Stimulated activated CD8-positive, alpha-beta memory T cell treated with anti-CD3 and anti-CD28 coated beads, Interleukin-4, amount 100 ng/mL, for 4 hours (primary cell): ENCODE measurements around the gene CAPN10.

Experiments
- DNase-seq, 2 donors: peaks; one replicate each; pipeline ENCODE4 v3.0.0-alpha.2; 2020; ENCODE audit warnings: low read depth in 2 of 2, low spot score in 1 of 2

CAPN10 gene

DNA sequence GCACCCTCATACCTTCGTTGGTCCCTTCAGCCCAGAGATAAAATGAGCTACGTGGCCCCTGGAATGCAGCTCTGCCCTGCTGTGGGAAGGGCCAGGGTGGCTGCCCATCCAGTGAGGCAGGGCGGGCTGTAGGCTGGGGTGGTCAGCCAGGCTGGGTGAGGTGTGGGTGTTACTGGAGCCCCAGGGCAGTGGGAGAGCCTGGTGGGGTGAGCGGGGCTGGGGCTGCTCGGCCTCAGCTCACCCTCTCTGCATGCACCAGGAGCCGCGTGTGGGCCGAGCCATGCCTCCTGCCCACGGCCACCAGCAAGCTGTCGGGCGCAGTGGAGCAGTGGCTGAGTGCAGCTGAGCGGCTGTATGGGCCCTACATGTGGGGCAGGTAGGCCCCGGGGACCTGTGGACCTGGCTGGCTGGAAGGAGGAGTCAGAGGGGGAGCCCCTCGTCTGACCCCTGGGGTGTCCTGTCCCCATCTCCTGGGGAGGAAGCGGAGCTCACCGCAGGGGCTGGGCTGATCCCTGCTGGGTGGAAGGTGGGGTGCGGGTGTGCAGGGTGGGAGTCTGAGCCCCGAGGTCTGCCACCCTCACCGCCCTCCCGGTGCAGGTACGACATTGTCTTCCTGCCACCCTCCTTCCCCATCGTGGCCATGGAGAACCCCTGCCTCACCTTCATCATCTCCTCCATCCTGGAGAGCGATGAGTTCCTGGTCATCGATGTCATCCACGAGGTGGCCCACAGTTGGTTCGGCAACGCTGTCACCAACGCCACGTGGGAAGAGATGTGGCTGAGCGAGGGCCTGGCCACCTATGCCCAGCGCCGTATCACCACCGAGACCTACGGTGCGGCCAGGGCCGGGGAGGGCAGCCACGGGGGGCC lies 12.8 kb upstream of the CAPN10 start:
- no peak for DNase-seq

- no peak for DNase-seq
These were observed 12.0 kb upstream of the CAPN10 start for GRCh38 chr2:240574386-240575100.

- DNase-seq: no peak
These were observed 11.2 kb upstream of the CAPN10 start for GRCh38 chr2:240575101-240575965.

GRCh38 chr2:240576036-240576435 lies 10.5 kb upstream of the CAPN10 start:
- no peak for DNase-seq

DNA sequence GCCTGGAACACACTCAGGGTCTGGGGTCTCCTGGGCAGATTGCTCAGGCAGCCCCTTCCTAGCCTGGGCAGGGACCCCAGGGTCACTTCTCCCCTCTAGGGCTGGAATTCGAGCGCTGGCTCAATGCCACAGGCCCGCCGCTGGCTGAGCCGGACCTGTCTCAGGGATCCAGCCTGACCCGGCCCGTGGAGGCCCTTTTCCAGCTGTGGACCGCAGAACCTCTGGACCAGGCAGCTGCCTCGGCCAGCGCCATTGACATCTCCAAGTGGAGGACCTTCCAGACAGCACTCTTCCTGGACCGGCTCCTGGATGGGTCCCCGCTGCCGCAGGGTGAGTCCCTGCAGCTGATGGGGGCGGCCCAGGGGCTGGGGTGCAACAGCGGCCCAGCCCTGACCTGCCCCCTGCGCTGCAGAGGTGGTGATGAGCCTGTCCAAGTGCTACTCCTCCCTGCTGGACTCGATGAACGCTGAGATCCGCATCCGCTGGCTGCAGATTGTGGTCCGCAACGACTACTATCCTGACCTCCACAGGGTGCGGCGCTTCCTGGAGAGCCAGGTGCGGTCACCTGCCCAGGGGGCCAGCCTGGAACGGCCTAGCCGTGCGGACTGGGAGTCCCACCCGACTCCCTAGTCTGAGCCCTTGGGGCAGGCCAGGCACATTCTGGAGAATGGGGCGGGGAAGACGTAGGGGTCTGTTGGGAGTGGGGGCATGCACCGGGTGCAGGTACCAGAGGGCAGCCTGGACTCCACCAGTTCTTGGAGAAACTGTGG lies 9.9 kb upstream of the CAPN10 start:
- DNase-seq: no peak

- DNase-seq: no peak
These were observed 9.0 kb upstream of the CAPN10 start for GRCh38 chr2:240577281-240578109.

DNA sequence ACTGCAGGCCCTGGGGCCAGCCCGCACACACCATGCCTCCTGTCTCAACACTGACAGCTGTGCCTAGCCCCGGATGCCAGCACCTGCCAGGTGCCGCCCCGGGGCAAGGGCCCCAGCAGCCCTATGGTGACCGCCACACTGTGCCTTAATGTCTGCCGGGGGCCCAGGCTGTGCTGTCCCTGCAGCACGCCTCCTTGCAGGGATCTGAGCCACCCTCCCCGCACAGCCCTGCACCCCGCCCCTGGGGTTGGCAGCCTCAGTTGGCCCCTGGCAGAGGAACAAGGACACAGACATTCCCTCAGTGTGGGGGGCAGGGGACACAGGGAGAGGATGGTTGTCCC lies 8.5 kb upstream of the CAPN10 start:
- no peak for DNase-seq

- no peak for DNase-seq
These were observed 8.0 kb upstream of the CAPN10 start for GRCh38 chr2:240578488-240578887.

GRCh38 chr2:240579071-240579762 lies 7.3 kb upstream of the CAPN10 start:
- no peak for DNase-seq

DNA sequence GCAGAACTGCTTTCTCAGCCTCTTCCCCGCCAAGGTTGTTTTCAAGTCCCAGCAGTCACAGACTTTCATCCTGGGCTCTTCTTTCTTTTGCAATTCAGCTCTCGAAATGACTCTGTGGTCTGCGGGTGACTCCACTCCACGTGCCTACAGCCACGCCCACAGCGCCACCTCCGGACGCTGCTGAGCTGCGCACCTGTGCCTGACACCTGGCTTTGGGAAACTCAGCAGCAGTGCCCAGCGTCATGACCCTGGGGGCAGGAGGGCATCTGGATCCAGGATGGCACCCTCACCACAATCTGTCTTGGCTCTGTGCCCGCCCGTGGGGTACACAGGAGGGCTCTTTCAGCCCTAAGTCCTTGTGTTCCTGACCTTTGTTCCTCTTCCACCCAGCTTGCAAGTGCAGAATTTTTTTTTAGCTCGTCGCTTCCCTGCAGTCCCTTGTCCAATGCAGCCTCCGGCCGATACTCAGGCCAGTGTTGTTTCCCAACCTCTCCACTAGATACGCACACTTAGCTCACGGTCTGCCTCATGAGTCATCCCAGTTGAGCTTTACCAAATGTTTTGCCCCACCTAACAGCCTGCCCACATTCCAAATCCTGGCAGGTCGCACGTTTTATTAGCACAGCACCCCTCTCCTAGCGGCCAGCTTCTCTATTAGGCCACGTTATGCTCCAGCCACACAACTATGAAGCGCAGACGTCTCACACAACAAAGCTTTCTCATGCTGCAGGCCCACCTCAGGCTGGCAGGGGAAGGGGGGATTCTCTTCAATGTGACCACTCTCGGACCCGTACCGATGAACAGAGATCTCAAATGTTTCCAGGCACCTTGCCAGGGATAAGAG lies 6.5 kb upstream of the CAPN10 start:
- no peak for DNase-seq

GRCh38 chr2:240581811-240582210 lies 4.7 kb upstream of the CAPN10 start:
- DNase-seq: no peak

- DNase-seq: no peak
These were observed 3.8 kb upstream of the CAPN10 start for GRCh38 chr2:240582781-240583180.

GRCh38 chr2:240583774-240584173 lies 2.8 kb upstream of the CAPN10 start:
- DNase-seq: no peak

GRCh38 chr2:240584486-240585031 lies 2.0 kb upstream of the CAPN10 start:
- no peak for DNase-seq

GRCh38 chr2:240585101-240585500 lies 1.4 kb upstream of the CAPN10 start:
- DNase-seq: no peak

GRCh38 chr2:240585681-240586197 lies 795 bp upstream of the CAPN10 start:
- no peak for DNase-seq

DNA sequence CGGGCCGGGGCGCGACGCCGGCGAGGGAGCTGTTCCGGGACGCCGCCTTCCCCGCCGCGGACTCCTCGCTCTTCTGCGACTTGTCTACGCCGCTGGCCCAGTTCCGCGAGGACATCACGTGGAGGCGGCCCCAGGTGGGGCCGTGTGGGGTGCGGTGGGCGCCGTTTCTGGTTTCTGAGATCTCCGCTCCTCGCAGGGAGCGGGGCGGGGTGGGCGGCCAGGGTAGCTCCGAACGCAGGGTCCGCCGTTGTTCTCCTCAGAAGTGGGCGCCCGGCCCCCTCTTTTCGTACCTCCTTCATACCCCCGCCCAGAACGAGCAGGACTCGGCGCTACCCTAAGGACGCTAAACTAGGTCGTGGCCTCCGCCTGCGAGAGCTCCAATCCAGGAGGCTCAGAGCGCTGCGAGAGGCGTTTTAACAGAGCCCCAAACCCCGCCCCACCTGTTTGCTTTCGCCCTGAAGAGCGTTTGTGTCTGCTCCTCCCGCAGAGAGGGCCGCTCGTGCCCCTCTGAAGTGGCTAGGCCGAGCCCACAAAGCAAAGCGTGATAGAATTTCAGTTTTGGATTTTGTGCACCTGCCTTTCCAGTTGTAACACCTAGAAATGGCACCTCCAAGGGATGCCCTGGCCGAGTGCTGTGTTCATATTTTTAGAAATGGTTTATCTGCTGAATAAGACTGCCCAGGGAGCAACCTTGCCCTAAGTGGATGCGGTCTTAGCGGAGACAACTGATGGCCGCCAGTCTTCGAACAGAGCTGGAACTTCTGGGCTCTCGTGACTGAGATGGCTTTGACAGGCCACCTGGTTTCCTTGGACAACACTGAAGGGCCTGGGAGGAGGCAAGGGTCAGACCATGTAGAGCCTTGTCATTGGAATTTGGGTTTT lies 626 bp downstream of the CAPN10 start:
- DNase-seq: no peak
